DND-41 (cell line): Measurements from ENCODE around the gene RNU1-3.
"Not testable (repeated sequence)": the region's sequence is repeated elsewhere in the genome, so short reads cannot be mapped to it uniquely, and the experiment has no call there.

Source experiments
- ATAC-seq: fragments of 200-7000 bp; cut with Tn5 transposase; 3 replicates; pipeline ENCODE4 v1.9.1; 2021; ENCODE audit warnings: low read depth; ENCODE audit not compliant: insufficient read depth
- DNase-seq: peaks from one replicate; pipeline ENCODE4 v3.0.0-alpha.2; 2020
- H2AFZ ChIP-seq: 2 replicates; pipeline ENCODE4 v1.6.0; 2012; ENCODE audit warnings: low read depth, low read length
- H3K27ac ChIP-seq: 2 replicates; pipeline ENCODE4 v1.5.1; 2012; ENCODE audit warnings: low read length, inconsistent platforms
- H3K27me3 ChIP-seq: fragments of 200-600 bp; sonication (generic); 2 replicates; pipeline ENCODE4 v1.6.0; 2012; ENCODE audit warnings: low read length, mild to moderate bottlenecking, inconsistent platforms; ENCODE audit not compliant: insufficient read depth, poor library complexity
- H3K36me3 ChIP-seq: 2 replicates; pipeline ENCODE4 v1.5.1; 2012; ENCODE audit warnings: low read length, inconsistent platforms; ENCODE audit not compliant: insufficient read depth
- H3K4me1 ChIP-seq: 2 replicates; pipeline ENCODE4 v1.5.1; 2012; ENCODE audit warnings: mild to moderate bottlenecking, low read length; ENCODE audit not compliant: insufficient read depth
- H3K4me2 ChIP-seq: 2 replicates; pipeline ENCODE4 v1.6.0; 2012; ENCODE audit warnings: mild to moderate bottlenecking, moderate library complexity, low read length, inconsistent platforms; ENCODE audit not compliant: insufficient read depth
- H3K4me3 ChIP-seq, 2 experiments: fragments of 200-600 bp in 1 of 2; shearing (Covaris generic) in 1 of 2; 2 replicates each; pipeline ENCODE4 v1.5.1; 2012 to 2016; ENCODE audit warnings: inconsistent platforms in 2 of 2, low read length in 2 of 2, mild to moderate bottlenecking in 2 of 2, low read depth in 1 of 2, moderate library complexity in 1 of 2
- H3K79me2 ChIP-seq: 2 replicates; pipeline ENCODE4 v1.6.0; 2012; ENCODE audit warnings: low read length, inconsistent platforms; ENCODE audit not compliant: insufficient read depth
- H3K9ac ChIP-seq: 2 replicates; pipeline ENCODE4 v1.6.0; 2012; ENCODE audit warnings: low read depth, mild to moderate bottlenecking, inconsistent platforms, low read length, moderate library complexity
- H3K9me3 ChIP-seq: 2 replicates; pipeline ENCODE4 v1.5.1; 2012; ENCODE audit warnings: low read length, moderate library complexity, mild to moderate bottlenecking, inconsistent platforms; ENCODE audit not compliant: insufficient read depth, severe bottlenecking
- H4K20me1 ChIP-seq: 2 replicates; pipeline ENCODE4 v1.6.0; 2012; ENCODE audit warnings: low read length; ENCODE audit not compliant: insufficient read depth

Gene RNU1-3

DNA sequence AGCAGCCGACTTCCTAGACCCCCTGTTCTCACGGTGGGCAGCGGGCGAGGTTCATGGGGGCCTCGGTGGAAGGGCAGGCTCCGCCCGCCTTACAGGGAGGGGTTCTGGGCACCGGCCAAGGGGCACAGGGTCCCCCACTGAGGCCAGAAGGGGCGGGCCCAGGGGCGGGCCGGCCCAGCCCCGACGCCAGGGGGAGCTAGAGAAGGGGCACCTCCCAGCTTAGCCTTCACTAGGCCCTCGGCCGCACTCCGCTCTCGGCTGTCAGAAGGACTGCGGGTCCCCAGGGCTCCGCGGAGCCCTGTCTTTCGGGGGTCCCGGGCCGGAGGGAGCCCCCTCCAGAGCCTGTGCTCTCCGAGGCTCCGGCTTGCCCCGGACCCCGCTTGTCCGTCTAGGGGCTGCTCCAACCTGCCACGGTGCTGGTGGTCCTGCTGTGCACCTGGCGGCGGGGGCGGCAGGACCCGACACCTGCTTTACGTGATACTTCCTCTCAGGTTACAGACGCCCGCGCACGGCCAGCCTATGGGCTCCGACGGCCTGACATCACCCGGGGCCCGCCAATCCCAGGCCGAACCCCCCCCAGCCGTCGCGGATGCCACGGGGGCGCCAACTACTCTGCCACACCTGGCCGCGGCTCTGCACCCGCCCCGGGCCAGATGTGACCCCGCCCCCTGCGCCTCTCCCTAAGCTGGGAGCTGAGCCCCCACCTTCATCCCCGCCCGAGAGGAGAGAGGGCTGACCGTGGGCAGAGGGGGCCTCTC, 33.6 kb upstream of the RNU1-3 start:
- H3K36me3 ChIP-seq, H3K79me2 ChIP-seq, ATAC-seq, H3K9ac ChIP-seq, DNase-seq, H3K27me3 ChIP-seq, H3K4me2 ChIP-seq, H3K9me3 ChIP-seq, H2AFZ ChIP-seq, H3K27ac ChIP-seq, H4K20me1 ChIP-seq, H3K4me1 ChIP-seq, H3K4me3 ChIP-seq: not testable (repeated sequence)

DNA sequence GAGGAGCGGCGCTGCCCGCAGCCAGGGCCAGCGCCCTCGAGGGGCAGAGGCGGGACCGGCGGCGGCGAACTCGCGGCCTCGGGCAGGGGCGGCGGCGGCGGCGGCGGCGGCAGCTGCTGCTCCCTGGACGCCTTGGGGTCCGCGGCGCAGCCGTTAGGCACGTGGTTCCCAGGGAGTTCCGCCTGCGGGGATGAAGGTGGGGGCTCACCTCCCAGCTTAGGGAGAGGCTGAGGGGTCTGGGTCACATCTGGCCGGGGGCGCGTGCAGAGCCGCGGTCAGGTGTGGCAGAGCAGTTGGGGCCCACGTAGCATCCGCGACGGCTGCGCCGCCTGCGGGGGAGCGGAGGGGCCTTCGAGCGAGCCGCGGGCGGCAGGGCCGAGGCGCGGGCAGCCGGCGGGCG, 32.7 kb upstream of the RNU1-3 start:
- not testable (repeated sequence) for DNase-seq, H3K4me2 ChIP-seq, H3K36me3 ChIP-seq, H3K4me3 ChIP-seq, H3K9ac ChIP-seq, ATAC-seq, H3K79me2 ChIP-seq, H3K9me3 ChIP-seq, H2AFZ ChIP-seq, H3K4me1 ChIP-seq, H4K20me1 ChIP-seq, H3K27me3 ChIP-seq, H3K27ac ChIP-seq

DNA sequence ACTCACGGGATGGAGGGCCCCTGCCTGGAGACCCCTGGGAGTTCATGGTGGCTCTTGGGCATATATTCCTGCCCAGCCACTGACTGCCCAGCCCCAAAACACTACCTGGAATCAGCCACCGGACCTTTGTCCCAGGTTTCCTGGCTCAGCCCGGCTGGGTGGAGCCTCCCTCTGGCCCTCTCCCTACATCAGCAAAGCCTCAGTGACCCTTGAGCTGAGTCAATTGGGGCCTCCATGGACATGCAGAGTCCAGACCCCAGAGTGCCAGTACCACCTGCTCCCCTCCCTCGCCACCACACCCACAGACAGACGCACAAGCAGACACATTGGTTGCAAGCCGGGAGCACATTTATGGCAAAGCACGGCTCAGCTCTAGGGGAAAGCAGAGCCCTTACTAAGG, 30.4 kb upstream of the RNU1-3 start:
- not testable (repeated sequence) for H4K20me1 ChIP-seq, ATAC-seq, H2AFZ ChIP-seq, H3K4me1 ChIP-seq, H3K27ac ChIP-seq, H3K9ac ChIP-seq, H3K36me3 ChIP-seq, DNase-seq, H3K27me3 ChIP-seq, H3K79me2 ChIP-seq, H3K4me2 ChIP-seq, H3K4me3 ChIP-seq, H3K9me3 ChIP-seq

DNA sequence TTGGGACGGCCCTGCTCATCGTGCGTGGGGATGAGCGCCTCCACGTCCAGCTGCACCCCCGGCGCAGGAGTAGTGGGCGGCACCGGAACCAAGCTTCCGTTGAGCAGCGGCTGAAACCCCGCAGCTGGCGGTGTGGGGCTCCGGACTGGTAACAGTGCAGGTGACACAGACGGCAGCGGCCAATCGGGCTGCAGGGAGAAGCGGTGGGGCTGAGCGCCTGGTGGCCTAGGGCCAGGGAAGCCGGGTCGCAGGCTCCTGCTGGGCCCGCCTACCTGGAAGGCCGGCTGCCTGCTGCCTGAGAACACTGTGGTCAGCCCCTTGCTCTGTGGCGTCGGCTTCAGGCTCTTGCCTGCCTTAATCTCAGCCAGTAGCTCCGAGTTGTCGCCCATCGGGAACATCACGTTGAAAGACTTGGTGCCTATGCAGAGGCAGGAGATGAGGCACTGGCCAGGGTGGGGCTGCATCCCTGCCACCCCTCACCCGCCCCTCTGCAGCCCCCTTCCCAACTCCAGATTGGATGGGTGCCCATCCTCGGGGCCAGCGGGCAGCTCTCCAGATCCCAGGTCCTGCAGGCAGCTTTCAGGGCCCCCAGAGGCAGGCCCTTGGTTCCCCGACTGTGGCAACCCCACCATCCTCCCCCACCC, 29.9 kb upstream of the RNU1-3 start:
- H3K4me3 ChIP-seq, H3K27ac ChIP-seq, H3K27me3 ChIP-seq, H3K79me2 ChIP-seq, H3K9ac ChIP-seq, H3K4me2 ChIP-seq, H3K4me1 ChIP-seq, H3K9me3 ChIP-seq, H4K20me1 ChIP-seq, DNase-seq, H3K36me3 ChIP-seq, H2AFZ ChIP-seq: not testable (repeated sequence)
- ATAC-seq: peak; percentile 42; the same call in 1 of the 3 replicates

DNA sequence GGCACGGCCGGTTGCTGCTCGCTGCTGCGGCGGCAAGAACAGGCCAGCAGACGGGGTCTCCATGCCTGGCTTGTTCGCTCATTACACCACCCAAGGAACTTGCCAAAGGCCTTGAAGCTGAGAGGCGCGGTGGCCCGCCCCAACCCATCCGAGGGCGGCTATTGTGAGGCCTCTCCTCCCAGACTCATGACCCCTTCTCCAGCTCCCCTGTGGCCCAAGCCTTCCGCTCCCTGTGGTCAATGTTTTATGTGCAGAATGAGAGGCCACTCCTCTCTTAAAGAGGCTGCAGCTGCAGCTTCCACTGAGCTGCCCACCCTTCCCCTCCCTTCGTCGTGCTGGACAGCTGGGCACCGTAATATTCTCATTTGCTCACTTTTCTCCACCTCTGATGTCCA, 27.6 kb upstream of the RNU1-3 start:
- H3K9me3 ChIP-seq, H4K20me1 ChIP-seq, H3K4me3 ChIP-seq, H3K79me2 ChIP-seq, H3K4me1 ChIP-seq, H3K4me2 ChIP-seq, DNase-seq, H3K9ac ChIP-seq, H3K27me3 ChIP-seq, H3K27ac ChIP-seq, H3K36me3 ChIP-seq, H2AFZ ChIP-seq, ATAC-seq: not testable (repeated sequence)

DNA sequence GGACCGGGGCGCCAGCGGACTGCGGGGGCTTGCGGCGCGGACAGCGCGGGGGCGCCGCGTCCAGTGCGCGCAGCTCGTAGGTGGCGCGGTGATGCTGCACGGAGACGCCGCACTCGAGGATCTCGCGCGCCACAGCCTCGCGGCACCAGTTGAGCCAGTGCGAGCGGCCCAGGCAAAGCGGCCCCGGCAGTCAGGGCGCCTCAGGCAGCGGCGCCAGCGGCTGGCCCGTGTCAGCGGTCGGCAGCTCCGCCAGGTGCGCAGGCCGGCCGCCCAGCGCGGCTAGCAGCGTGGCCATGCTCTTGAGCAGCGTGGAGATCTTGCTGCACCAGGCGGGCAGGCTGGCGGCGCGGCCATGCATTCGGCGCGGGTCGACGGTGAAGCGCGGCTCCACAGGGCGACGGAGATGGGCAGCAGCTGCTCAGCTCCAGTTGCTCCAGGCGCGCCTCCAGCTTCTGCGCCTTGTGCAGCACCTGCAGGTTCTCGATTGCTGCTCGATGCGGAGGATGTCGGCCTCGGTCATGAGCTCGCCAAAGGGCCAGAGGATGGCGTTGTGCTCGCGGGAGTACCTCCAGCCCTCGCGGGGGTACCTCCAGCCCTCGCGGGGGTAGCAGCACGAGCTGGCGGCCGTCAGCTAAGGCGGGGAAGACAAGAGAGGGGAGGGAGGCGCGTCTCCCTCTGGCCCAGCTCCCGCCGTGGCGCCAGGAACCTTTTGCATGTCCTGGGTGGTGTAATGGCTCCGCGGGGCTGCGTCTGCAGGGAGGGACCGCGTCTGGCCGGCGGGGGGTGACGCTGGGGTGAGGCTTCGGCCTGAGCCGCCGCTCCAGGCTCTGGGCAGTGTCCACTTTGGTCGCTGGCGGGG, 26.9 kb upstream of the RNU1-3 start:
- H3K27me3 ChIP-seq, H3K79me2 ChIP-seq, H4K20me1 ChIP-seq, H3K4me2 ChIP-seq, H2AFZ ChIP-seq, H3K9me3 ChIP-seq, H3K27ac ChIP-seq, DNase-seq, H3K4me1 ChIP-seq, ATAC-seq, H3K4me3 ChIP-seq, H3K36me3 ChIP-seq, H3K9ac ChIP-seq: not testable (repeated sequence)

DNA sequence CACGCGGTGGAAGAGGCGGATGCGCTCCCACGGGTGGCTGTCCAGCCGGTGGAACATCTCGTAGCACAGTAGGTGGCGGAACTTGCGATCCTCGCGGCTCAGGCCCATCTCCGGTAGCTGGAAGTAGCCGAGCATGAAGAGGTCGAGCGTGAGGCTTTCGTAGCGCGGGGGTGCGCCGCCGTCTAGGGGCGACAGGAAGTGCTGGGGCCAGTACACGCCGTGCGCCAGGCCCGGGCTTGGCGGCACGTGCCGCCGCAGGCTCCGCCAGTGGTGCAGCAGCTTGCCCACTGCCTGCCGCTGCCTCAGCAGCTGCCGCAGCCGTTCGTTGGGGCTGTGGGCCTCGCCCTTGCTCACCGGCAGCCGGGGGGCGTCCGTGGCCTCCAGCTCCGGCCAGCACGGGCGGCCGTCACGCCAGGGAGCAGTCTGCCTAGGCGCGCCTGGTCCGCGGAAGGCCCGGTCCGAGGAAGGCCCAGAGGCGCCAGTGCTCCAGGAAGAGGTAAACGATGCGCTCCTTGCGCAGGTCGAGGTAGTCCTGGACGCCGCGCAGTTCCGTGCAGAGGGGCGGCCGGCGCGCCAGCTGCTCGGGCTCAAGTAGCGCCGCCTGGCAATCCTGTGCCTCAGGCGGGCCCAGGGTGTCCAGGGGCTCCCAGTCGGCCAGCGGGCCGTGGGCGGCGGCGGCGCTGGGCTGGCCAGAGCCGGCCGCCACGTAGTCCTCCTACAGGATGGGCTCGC, 26.1 kb upstream of the RNU1-3 start:
- ATAC-seq: not testable (repeated sequence)

More for the DNA sequence above, 26.1 kb upstream of the RNU1-3 start:
- not testable (repeated sequence) for H4K20me1 ChIP-seq, H3K4me2 ChIP-seq, H3K27me3 ChIP-seq, H3K79me2 ChIP-seq, H3K27ac ChIP-seq, H2AFZ ChIP-seq, H3K9me3 ChIP-seq, H3K4me1 ChIP-seq, H3K4me3 ChIP-seq, H3K36me3 ChIP-seq, H3K9ac ChIP-seq, DNase-seq
